ENCODE measurements around the gene OR10G7.

Gene OR10G7

GRCh38 chr11:124041254-124041653 is at the start of gene OR10G7:
Gene OR10G7, minus strand, starts transcription at chr11:124041325. Its CDS starts 2,324 bp downstream, at chr11:124039001.
- peak; percentile 2 for DNase-seq (ENCODE audit: low spot score)
- no peak for FAIRE-seq

GRCh38 chr11:124085997-124086846 is 45.1 kb upstream of the OR10G7 start:
- DNase-seq (ENCODE audit: low spot score) (no peak), FAIRE-seq (no peak)

- FAIRE-seq (no peak), DNase-seq (ENCODE audit: low spot score) (no peak)
Measured at GRCh38 chr11:124085583-124085982, 44.5 kb upstream of the OR10G7 start.

- FAIRE-seq = no peak
Measured at GRCh38 chr11:124082371-124082770, 41.2 kb upstream of the OR10G7 start.

GRCh38 chr11:124081483-124081882 is 40.4 kb upstream of the OR10G7 start:
- DNase-seq (ENCODE audit: low spot score) = no peak
- no peak for FAIRE-seq

More at GRCh38 chr11:124082371-124082770, 41.2 kb upstream of the OR10G7 start:
- no peak for DNase-seq (ENCODE audit: low spot score)

GRCh38 chr11:124080327-124081001 is 39.3 kb upstream of the OR10G7 start:
- DNase-seq (ENCODE audit: low spot score) (peak; percentile 9), FAIRE-seq (no peak)

- FAIRE-seq (no peak), DNase-seq (ENCODE audit: low spot score) (no peak)
Measured at GRCh38 chr11:124079631-124080326, 38.7 kb upstream of the OR10G7 start.

- DNase-seq (ENCODE audit: low spot score) (no peak), FAIRE-seq (no peak)
Measured at GRCh38 chr11:124078591-124078990, 37.5 kb upstream of the OR10G7 start.

GRCh38 chr11:124077266-124077665 is 36.1 kb upstream of the OR10G7 start:
- no peak for FAIRE-seq
- no peak for DNase-seq (ENCODE audit: low spot score)

- DNase-seq (ENCODE audit: low spot score) = peak; percentile 26
- no peak for FAIRE-seq
Measured at GRCh38 chr11:124075841-124076651, 34.9 kb upstream of the OR10G7 start.

GRCh38 chr11:124075492-124075840 is 34.3 kb upstream of the OR10G7 start:
- DNase-seq (ENCODE audit: low spot score) (no peak), FAIRE-seq (no peak)

GRCh38 chr11:124074554-124074953 is 33.4 kb upstream of the OR10G7 start:
- FAIRE-seq (no peak), DNase-seq (ENCODE audit: low spot score) (no peak)

GRCh38 chr11:124072147-124072546 is 31.0 kb upstream of the OR10G7 start:
- FAIRE-seq = no peak
- no peak for DNase-seq (ENCODE audit: low spot score)

- no peak for DNase-seq (ENCODE audit: low spot score)
- no peak for FAIRE-seq
Measured at GRCh38 chr11:124071623-124071948, 30.5 kb upstream of the OR10G7 start.

GRCh38 chr11:124070915-124071622 is 29.9 kb upstream of the OR10G7 start:
- DNase-seq (ENCODE audit: low spot score) = peak; percentile 47
- no peak for FAIRE-seq

GRCh38 chr11:124069429-124070401 is 28.6 kb upstream of the OR10G7 start:
- DNase-seq (ENCODE audit: low spot score) (peak; percentile 43), FAIRE-seq (no peak)

- FAIRE-seq (no peak), DNase-seq (ENCODE audit: low spot score) (no peak)
Measured at GRCh38 chr11:124068601-124069110, 27.5 kb upstream of the OR10G7 start.

GRCh38 chr11:124052966-124053365 is 11.8 kb upstream of the OR10G7 start:
- FAIRE-seq (no peak), DNase-seq (ENCODE audit: low spot score) (no peak)

GRCh38 chr11:124050748-124051147 is 9.6 kb upstream of the OR10G7 start:
- FAIRE-seq = no peak
- DNase-seq (ENCODE audit: low spot score) = no peak

Data from urothelium cell line (cell line).